Measurements from ENCODE around the gene PYGO1. TPM values are rescaled to one million over a fixed set of nuclear protein-coding genes. Genes with fewer than 3 reads are reported as not detected.

The PYGO1 gene
- total and polyA plus RNA-seq, 2 of the 8 experiments (the other 6 are each of a cell fraction or from before 2014, with no cell fraction given) = 0.50 to 1.1 TPM

DNA sequence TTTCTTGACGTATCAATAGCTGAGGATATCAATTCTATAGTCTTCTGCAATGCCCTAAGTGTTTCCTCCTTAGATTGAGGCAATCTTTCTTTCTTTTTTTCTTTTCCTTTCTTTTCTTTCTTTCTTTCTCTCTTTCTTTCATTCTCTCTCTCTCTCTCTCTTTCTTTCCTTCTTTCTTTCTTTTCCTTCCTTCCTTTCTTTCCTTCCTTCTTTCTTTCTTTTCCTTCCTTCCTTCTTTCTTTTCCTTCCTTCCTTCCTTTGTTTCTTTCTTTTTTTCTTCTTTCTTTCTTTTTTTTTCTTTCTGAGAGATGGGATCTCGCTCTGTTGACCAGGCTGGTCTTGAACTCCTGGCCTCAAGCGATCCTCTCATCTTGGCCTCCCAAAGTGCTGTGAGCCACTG, 70.1 kb downstream of the PYGO1 start (continued):
- TF ChIP-seq CBX5 (IDR thresholded peaks at IDR 0.05; ENCODE audit: low read depth, low read length) (no peak), SP2 (IDR thresholded peaks at IDR 0.05; ENCODE audit: low read length) (no peak), NRF1 (IDR thresholded peaks at IDR 0.05; ENCODE audit: low read depth, low read length) (no peak), BACH1 (IDR thresholded peaks at IDR 0.05; ENCODE audit: low read length) (no peak), ASH2L (IDR thresholded peaks at IDR 0.05; ENCODE audit: low read length) (no peak)
